ENCODE measurements around the gene DGKH.

DNA sequence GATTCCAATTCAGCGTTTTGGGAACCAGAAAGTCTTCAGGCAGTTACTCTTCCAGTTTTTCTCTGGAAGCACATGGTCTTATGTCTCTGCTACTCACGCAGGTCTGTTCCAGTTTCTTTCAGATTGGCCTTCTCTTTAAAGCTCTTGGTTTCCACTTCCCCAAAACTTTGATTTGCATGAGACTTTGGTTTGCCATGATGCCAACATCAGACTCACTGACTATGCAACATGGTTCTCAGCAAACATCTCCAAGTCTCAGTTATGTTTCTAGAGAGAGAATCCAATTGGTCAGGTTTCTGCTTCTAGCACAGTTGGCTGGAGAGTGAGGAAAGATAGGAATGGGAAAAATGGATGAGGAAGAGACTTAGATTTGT is 226.6 kb downstream of the DGKH start:
- TF ChIP-seq, protein P1, sequence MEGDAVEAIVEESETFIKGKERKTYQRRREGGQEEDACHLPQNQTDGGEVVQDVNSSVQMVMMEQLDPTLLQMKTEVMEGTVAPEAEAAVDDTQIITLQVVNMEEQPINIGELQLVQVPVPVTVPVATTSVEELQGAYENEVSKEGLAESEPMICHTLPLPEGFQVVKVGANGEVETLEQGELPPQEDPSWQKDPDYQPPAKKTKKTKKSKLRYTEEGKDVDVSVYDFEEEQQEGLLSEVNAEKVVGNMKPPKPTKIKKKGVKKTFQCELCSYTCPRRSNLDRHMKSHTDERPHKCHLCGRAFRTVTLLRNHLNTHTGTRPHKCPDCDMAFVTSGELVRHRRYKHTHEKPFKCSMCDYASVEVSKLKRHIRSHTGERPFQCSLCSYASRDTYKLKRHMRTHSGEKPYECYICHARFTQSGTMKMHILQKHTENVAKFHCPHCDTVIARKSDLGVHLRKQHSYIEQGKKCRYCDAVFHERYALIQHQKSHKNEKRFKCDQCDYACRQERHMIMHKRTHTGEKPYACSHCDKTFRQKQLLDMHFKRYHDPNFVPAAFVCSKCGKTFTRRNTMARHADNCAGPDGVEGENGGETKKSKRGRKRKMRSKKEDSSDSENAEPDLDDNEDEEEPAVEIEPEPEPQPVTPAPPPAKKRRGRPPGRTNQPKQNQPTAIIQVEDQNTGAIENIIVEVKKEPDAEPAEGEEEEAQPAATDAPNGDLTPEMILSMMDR (IDR thresholded peaks at IDR 0.05) = no peak
- no peak for TF ChIP-seq EZH2phosphoT487 (IDR thresholded peaks at IDR 0.05)
